Psoas muscle (tissue), 8 donors: ENCODE results near the gene KLHL25. TPM values are rescaled to one million over a fixed set of nuclear protein-coding genes. Genes with fewer than 3 reads are reported as not detected.

Source experiments
- ATAC-seq, 4 donors: fragments of 200-7000 bp; cut with Tn5 transposase; one replicate each; pipeline ENCODE4 v1.9.1; 2020; ENCODE audit warnings: moderate library complexity in 3 of 4, mild to moderate bottlenecking in 2 of 4
- DNase-seq, 2 donors: peaks; one replicate each; pipeline ENCODE4 v3.0.0-alpha.2; 2020
- H3K27ac ChIP-seq: fragments of 200-600 bp; one replicate; pipeline ENCODE4 v1.8.0; 2022
- H3K27me3 ChIP-seq, 3 donors: fragments of 200-600 bp in 1 of 3; one replicate each; pipeline versions ENCODE4 v1.6.1 to v1.8.0; 2013 to 2022; ENCODE audit warnings: low read length in 2 of 3, mild to moderate bottlenecking in 2 of 3, moderate library complexity in 1 of 3; ENCODE audit not compliant: insufficient read depth in 3 of 3
- H3K36me3 ChIP-seq, 2 donors: fragments of 200-600 bp in 1 of 2; one replicate each; pipeline versions ENCODE4 v1.6.1 to v1.8.0; 2013 to 2022; ENCODE audit warnings: low read depth in 1 of 2, mild to moderate bottlenecking in 1 of 2, moderate library complexity in 1 of 2; ENCODE audit not compliant: insufficient read depth in 1 of 2
- H3K4me1 ChIP-seq: fragments of 200-600 bp; one replicate; pipeline ENCODE4 v1.8.0; 2022
- H3K4me3 ChIP-seq: fragments of 200-600 bp; one replicate; pipeline ENCODE4 v1.8.0; 2022; ENCODE audit warnings: mild to moderate bottlenecking
- H3K9me3 ChIP-seq: fragments of 200-600 bp; one replicate; pipeline ENCODE4 v1.8.0; 2022
- CTCF ChIP-seq: fragments of 200-600 bp; IDR thresholded peaks from one replicate; pipeline ENCODE4 v1.8.0; 2022; ENCODE audit warnings: antibody characterized with exemption
- WGBS, 3 donors: extraction: QIAGEN DNeasy Blood & Tissue Kit; methylation state at CpG; one replicate each; pipeline versions ENCODE4 v1.1.6 to v1.1.7; 2013; 5-methylcytosine and 5-hydroxymethylcytosine counted together
- intact Hi-C, 2 donors: fragments of 100-400 bp; cut with DNase I; formaldehyde crosslinking; loops; one replicate each; pipeline versions ENCODE4 v1.11.0 to v1.14.2; 2022
- polyA plus RNA-seq, 3 donors: library from polyadenylated mRNA; stranded (reverse); fragments of 200-250 nt; gene quantifications; one replicate each; pipeline ENCODE4 v1.2.3, GENCODE V29; 2013
- total RNA-seq, 4 donors: library from RNA; stranded (reverse); fragmentation: NEBNext Ultra II Directional in 2 of 4; extraction: Animal tissue kit (Norgen Biotek cat#: 25700) in 2 of 4; gene quantifications; one replicate each; pipeline versions ENCODE4 v1.2.1 to v1.2.4, GENCODE V29; 2021 to 2023
- donor health status: healthy with polysubstance abuse.
- donor health status: DM: no; HTN: no; CAD: no; lungs with moderate emphysema.
- donor health status: Bipolar disorder and iron deficiency.
- donor health status: healthy.
- donor health status: DM: yes; HTN: yes; CAD: no.
- donor health status: DM: no; HTN: no; CAD: no.
- donor health status: DM: no; HTN: no; CAD: no.
- donor health status: DM: yes; HTN: yes; CAD: no.

KLHL25 gene
- total and polyA plus RNA-seq, 7 donors, result 3.8 to 15.7 (median 8.1) TPM

GRCh38 chr15:85762039-85762755 lies 32.5 kb downstream of the KLHL25 start:
- Histone ChIP-seq H3K4me1 (peaks cover 49% of the 10 kb centered on the region), H3K9me3 (no peaks in the 10 kb centered on the region), H3K36me3 (peaks cover 0 to 25% of the 10 kb centered on the region in 2 donors), H3K27ac (peak overlapping the region; percentile 71), H3K27me3 (no peaks in the 10 kb centered on the region), H3K4me3 (no peak overlapping the region)
- no peak for DNase-seq
- TF ChIP-seq CTCF, result no peak
- ATAC-seq, result no peak
- WGBS, 3 donors, result 65 to 83% (median 76%) methylated on average over 15 of the region's 15 CpGs
- intact Hi-C loops, result no loop called here

- no peak overlapping the region for H3K27ac ChIP-seq
- DNase-seq (no peak), ATAC-seq (no peak)
- intact Hi-C loops, result no loop called here
- no peaks in the 10 kb centered on the region for H3K27me3 ChIP-seq
- H3K36me3 ChIP-seq, result peaks cover 0 to 25% of the 10 kb centered on the region in 2 donors
- no peak overlapping the region for H3K4me3 ChIP-seq
- no peaks in the 10 kb centered on the region for H3K9me3 ChIP-seq
- no peak for TF ChIP-seq CTCF
- H3K4me1 ChIP-seq, result peaks cover 48% of the 10 kb centered on the region
- 92 to 94% (median 93%) methylated on average over 9 of the region's 9 CpGs for WGBS, 3 donors
Observed at GRCh38 chr15:85761635-85762034, 33.1 kb downstream of the KLHL25 start.

- DNase-seq (no peak), ATAC-seq (no peak)
- intact Hi-C loops, result no loop called here
Observed at GRCh38 chr15:85760531-85761371, 34.0 kb downstream of the KLHL25 start.

GRCh38 chr15:85760049-85760448 lies 34.7 kb downstream of the KLHL25 start:
- intact Hi-C loops, result no loop called here

More at GRCh38 chr15:85760531-85761371, 34.0 kb downstream of the KLHL25 start:
- Histone ChIP-seq H3K27ac (no peak overlapping the region), H3K4me3 (no peak overlapping the region), H3K4me1 (peaks cover 39% of the 10 kb centered on the region), H3K9me3 (no peaks in the 10 kb centered on the region), H3K27me3 (no peaks in the 10 kb centered on the region), H3K36me3 (peaks cover 0 to 25% of the 10 kb centered on the region in 2 donors)
- no peak for TF ChIP-seq CTCF
- WGBS, 3 donors, result 93 to 94% (median 93%) methylated on average over 28 of the region's 28 CpGs

More at GRCh38 chr15:85760049-85760448, 34.7 kb downstream of the KLHL25 start:
- TF ChIP-seq CTCF, result no peak
- Histone ChIP-seq H3K4me3 (no peak overlapping the region), H3K9me3 (no peaks in the 10 kb centered on the region), H3K27me3 (no peaks in the 10 kb centered on the region), H3K27ac (no peak overlapping the region), H3K4me1 (peaks cover 34% of the 10 kb centered on the region), H3K36me3 (peaks cover 0 to 25% of the 10 kb centered on the region in 2 donors)
- DNase-seq (no peak), ATAC-seq (no peak)
- 87 to 100% (median 96%) methylated on average over 6 of the region's 6 CpGs for WGBS, 3 donors
